A172 (cell line): ENCODE measurements around the gene SCRT2. TPM values are rescaled to one million over a fixed set of nuclear protein-coding genes. Genes with fewer than 3 reads are reported as not detected.

ENCODE experiments used
- DNase-seq: peaks from one replicate; pipeline ENCODE4 v3.0.0-alpha.2; 2015; ENCODE audit warnings: low spot score
- total RNA-seq: library from RNA; depleted of rRNA; stranded (reverse); fragments of >200 nt; shearing (Covaris generic); gene quantifications from 2 replicates; pipeline ENCODE4 v1.2.3, GENCODE V29; 2014

Gene SCRT2
- total RNA-seq, 1 experiment from 2014 or later: not detected

GRCh38 chr20:672963-673602 lies 2.5 kb downstream of the SCRT2 start:
- no peak for DNase-seq

GRCh38 chr20:671252-672030 lies 4.2 kb downstream of the SCRT2 start:
- DNase-seq: no peak

- DNase-seq: no peak
Observed at GRCh38 chr20:669573-669972, 6.0 kb downstream of the SCRT2 start.

- no peak for DNase-seq
Observed at GRCh38 chr20:668638-669037, 7.0 kb downstream of the SCRT2 start.

GRCh38 chr20:668050-668449 lies 7.6 kb downstream of the SCRT2 start:
- no peak for DNase-seq

- DNase-seq: peak; percentile 37
Observed at GRCh38 chr20:667351-668034, 8.1 kb downstream of the SCRT2 start.

- no peak for DNase-seq
Observed at GRCh38 chr20:666877-667276, 8.7 kb downstream of the SCRT2 start.

GRCh38 chr20:665276-665675 lies 10.3 kb downstream of the SCRT2 start:
- DNase-seq: no peak

GRCh38 chr20:664576-664975 lies 11.0 kb downstream of the SCRT2 start:
- DNase-seq: no peak

GRCh38 chr20:664151-664550 lies 11.5 kb downstream of the SCRT2 start:
- no peak for DNase-seq

- no peak for DNase-seq
Observed at GRCh38 chr20:663315-664090, 12.1 kb downstream of the SCRT2 start.

GRCh38 chr20:662277-663192 lies 13.1 kb downstream of the SCRT2 start:
- no peak for DNase-seq

- DNase-seq: no peak
Observed at GRCh38 chr20:661474-662270, 13.9 kb downstream of the SCRT2 start.

- no peak for DNase-seq
Observed at GRCh38 chr20:658731-659291, 16.8 kb downstream of the SCRT2 start.

- DNase-seq: no peak
Observed at GRCh38 chr20:658202-658601, 17.4 kb downstream of the SCRT2 start.

- DNase-seq: no peak
Observed at GRCh38 chr20:655726-656624, 19.6 kb downstream of the SCRT2 start.

- no peak for DNase-seq
Observed at GRCh38 chr20:654417-654750, 21.2 kb downstream of the SCRT2 start.

GRCh38 chr20:653590-654416 lies 21.8 kb downstream of the SCRT2 start:
- no peak for DNase-seq
